DND-41 (cell line): ENCODE results near the gene TMCC1.

Source experiments
- ATAC-seq: fragments of 200-7000 bp; cut with Tn5 transposase; 3 replicates; pipeline ENCODE4 v1.9.1; 2021; ENCODE audit warnings: low read depth; ENCODE audit not compliant: insufficient read depth
- DNase-seq: peaks from one replicate; pipeline ENCODE4 v3.0.0-alpha.2; 2020
- H2AFZ ChIP-seq: 2 replicates; pipeline ENCODE4 v1.6.0; 2012; ENCODE audit warnings: low read depth, low read length
- H3K27ac ChIP-seq: 2 replicates; pipeline ENCODE4 v1.5.1; 2012; ENCODE audit warnings: low read length, inconsistent platforms
- H3K27me3 ChIP-seq: fragments of 200-600 bp; sonication (generic); 2 replicates; pipeline ENCODE4 v1.6.0; 2012; ENCODE audit warnings: low read length, mild to moderate bottlenecking, inconsistent platforms; ENCODE audit not compliant: insufficient read depth, poor library complexity
- H3K36me3 ChIP-seq: 2 replicates; pipeline ENCODE4 v1.5.1; 2012; ENCODE audit warnings: low read length, inconsistent platforms; ENCODE audit not compliant: insufficient read depth
- H3K4me1 ChIP-seq: 2 replicates; pipeline ENCODE4 v1.5.1; 2012; ENCODE audit warnings: mild to moderate bottlenecking, low read length; ENCODE audit not compliant: insufficient read depth
- H3K4me2 ChIP-seq: 2 replicates; pipeline ENCODE4 v1.6.0; 2012; ENCODE audit warnings: mild to moderate bottlenecking, moderate library complexity, low read length, inconsistent platforms; ENCODE audit not compliant: insufficient read depth
- H3K4me3 ChIP-seq, 2 experiments: fragments of 200-600 bp in 1 of 2; shearing (Covaris generic) in 1 of 2; 2 replicates each; pipeline ENCODE4 v1.5.1; 2012 to 2016; ENCODE audit warnings: inconsistent platforms in 2 of 2, low read length in 2 of 2, mild to moderate bottlenecking in 2 of 2, low read depth in 1 of 2, moderate library complexity in 1 of 2
- H3K79me2 ChIP-seq: 2 replicates; pipeline ENCODE4 v1.6.0; 2012; ENCODE audit warnings: low read length, inconsistent platforms; ENCODE audit not compliant: insufficient read depth
- H3K9ac ChIP-seq: 2 replicates; pipeline ENCODE4 v1.6.0; 2012; ENCODE audit warnings: low read depth, mild to moderate bottlenecking, inconsistent platforms, low read length, moderate library complexity
- H3K9me3 ChIP-seq: 2 replicates; pipeline ENCODE4 v1.5.1; 2012; ENCODE audit warnings: low read length, moderate library complexity, mild to moderate bottlenecking, inconsistent platforms; ENCODE audit not compliant: insufficient read depth, severe bottlenecking
- H4K20me1 ChIP-seq: 2 replicates; pipeline ENCODE4 v1.6.0; 2012; ENCODE audit warnings: low read length; ENCODE audit not compliant: insufficient read depth
- EZH2 ChIP-seq: IDR thresholded peaks from 3 replicates; pipeline ENCODE4 v1.6.1; 2012; ENCODE audit warnings: borderline replicate concordance, low read depth, mild to moderate bottlenecking, moderate library complexity, low read length, inconsistent platforms; ENCODE audit not compliant: severe bottlenecking
- TF ChIP-seq, protein P1 (sequence below): IDR thresholded peaks from 2 replicates; pipeline ENCODE4 v1.5.1; 2012; ENCODE audit warnings: borderline replicate concordance, low read length, moderate library complexity, mild to moderate bottlenecking; ENCODE audit not compliant: poor library complexity, severe bottlenecking; ENCODE audit errors: extremely low read depth

The TMCC1 gene

DNA sequence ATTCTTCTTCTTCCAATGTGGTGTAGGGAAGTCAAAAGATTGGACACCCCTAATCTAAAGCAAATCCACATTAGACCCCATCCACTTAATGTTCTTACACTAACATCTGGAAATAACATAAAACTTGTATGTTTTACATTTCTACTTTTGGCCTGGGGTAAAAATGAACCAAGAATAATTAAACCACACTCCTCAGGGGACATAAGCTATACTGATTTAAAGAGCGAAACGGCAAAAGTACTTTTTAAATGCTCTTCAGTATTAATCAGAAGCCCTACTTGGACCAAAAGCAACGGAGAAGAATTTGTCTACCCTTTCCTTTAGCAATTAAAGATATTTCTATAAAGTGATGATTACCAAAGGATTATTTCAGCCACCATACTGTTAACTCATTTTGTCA, 123.9 kb downstream of the TMCC1 start:
- Histone ChIP-seq H3K27ac (no peak overlapping the region), H3K4me1 (no peaks in the 10 kb centered on the region), H2AFZ (no peak overlapping the region), H4K20me1 (no peaks in the 10 kb centered on the region), H3K79me2 (peaks cover 9% of the 10 kb centered on the region; the same call in 1 of the 2 replicates), H3K4me3 (no peak overlapping the region), H3K36me3 (no peaks in the 10 kb centered on the region), H3K4me2 (no peak overlapping the region), H3K9me3 (no peaks in the 10 kb centered on the region), H3K27me3 (no peaks in the 10 kb centered on the region), H3K9ac (no peak overlapping the region)
- ATAC-seq (no peak), DNase-seq (no peak)
- TF ChIP-seq, protein P1, sequence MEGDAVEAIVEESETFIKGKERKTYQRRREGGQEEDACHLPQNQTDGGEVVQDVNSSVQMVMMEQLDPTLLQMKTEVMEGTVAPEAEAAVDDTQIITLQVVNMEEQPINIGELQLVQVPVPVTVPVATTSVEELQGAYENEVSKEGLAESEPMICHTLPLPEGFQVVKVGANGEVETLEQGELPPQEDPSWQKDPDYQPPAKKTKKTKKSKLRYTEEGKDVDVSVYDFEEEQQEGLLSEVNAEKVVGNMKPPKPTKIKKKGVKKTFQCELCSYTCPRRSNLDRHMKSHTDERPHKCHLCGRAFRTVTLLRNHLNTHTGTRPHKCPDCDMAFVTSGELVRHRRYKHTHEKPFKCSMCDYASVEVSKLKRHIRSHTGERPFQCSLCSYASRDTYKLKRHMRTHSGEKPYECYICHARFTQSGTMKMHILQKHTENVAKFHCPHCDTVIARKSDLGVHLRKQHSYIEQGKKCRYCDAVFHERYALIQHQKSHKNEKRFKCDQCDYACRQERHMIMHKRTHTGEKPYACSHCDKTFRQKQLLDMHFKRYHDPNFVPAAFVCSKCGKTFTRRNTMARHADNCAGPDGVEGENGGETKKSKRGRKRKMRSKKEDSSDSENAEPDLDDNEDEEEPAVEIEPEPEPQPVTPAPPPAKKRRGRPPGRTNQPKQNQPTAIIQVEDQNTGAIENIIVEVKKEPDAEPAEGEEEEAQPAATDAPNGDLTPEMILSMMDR, result no peak
- TF ChIP-seq EZH2, result no peak

DNA sequence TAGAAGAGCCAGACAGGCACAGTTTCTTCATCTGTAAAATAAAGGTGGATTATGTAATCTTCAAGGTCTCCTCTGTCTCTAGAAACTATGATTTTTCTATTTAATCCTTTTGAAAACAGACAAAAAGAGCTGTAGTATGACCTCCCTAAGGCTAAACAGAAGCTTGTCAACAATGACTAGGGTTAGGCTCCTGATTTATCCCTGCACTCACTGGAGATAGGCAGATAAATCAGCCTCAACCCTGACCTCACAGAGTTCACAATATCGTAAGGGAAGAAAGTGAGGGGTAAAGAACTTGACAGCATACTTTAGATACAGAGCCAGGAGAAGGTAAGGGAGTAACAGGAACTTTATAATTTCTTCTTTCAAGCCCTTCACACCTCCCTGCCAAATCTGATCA, 124.8 kb downstream of the TMCC1 start:
- DNase-seq, result no peak
- TF ChIP-seq, protein P1, result no peak
- no peak for TF ChIP-seq EZH2
- H2AFZ ChIP-seq, result no peak overlapping the region

DNA sequence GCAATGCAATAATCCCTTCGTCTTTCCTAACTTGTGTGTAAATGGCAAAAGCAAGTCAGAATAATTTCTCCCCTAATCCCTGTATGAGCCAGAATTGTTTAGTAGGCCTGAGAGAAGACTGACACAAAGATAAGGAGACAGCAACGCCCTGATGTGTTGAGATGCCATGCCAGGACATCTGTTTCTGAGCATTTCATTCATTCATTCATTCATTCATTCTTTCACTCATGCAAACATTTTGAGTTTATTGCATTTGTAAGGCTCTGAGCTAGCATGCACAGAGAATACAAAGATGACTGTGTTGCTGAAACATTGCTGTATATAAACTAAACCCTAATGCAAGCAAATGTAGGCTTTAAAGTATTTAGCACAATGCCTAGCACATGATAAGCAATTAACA, 127.4 kb downstream of the TMCC1 start:
- no peak overlapping the region for H2AFZ ChIP-seq
- H3K36me3 ChIP-seq, result no peaks in the 10 kb centered on the region
- no peaks in the 10 kb centered on the region for H3K27me3 ChIP-seq
- no peak for DNase-seq
- no peak overlapping the region for H3K4me3 ChIP-seq
- no peak overlapping the region for H3K9ac ChIP-seq
- H3K4me2 ChIP-seq, result no peak overlapping the region
- H3K79me2 ChIP-seq, result peaks cover 5% of the 10 kb centered on the region; the same call in 1 of the 2 replicates
- H3K9me3 ChIP-seq, result no peaks in the 10 kb centered on the region
- H4K20me1 ChIP-seq, result no peaks in the 10 kb centered on the region
- no peak overlapping the region for H3K27ac ChIP-seq
- no peaks in the 10 kb centered on the region for H3K4me1 ChIP-seq
- TF ChIP-seq EZH2, result no peak
- TF ChIP-seq, protein P1, result no peak
- no peak for ATAC-seq

More for the DNA sequence above, 124.8 kb downstream of the TMCC1 start:
- no peak for ATAC-seq
- Histone ChIP-seq H4K20me1 (no peaks in the 10 kb centered on the region), H3K79me2 (peaks cover 9% of the 10 kb centered on the region; the same call in 1 of the 2 replicates), H3K27me3 (no peaks in the 10 kb centered on the region), H3K9ac (no peak overlapping the region), H3K4me3 (no peak overlapping the region), H3K36me3 (no peaks in the 10 kb centered on the region), H3K9me3 (no peaks in the 10 kb centered on the region), H3K4me2 (no peak overlapping the region), H3K4me1 (no peaks in the 10 kb centered on the region), H3K27ac (no peak overlapping the region)

DNA sequence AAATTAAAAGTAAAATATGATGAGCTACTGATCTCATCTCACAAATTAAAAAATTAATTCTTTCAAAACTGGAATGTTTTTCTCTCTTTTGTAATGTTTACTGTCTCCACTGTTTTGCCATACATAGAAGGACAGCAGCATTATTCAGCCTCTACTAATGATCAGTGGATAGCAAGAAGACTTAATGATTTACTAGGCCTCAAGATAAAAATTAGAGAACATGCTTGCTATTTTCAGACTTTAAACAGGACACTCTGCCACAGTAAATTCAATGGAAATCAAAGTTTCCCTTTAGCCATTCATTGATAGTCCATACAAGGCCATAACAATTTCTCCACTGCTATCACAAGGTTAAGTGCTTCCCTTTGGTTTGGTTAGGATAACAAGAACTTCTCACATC, 129.4 kb downstream of the TMCC1 start:
- no peak for DNase-seq
- Histone ChIP-seq H3K9ac (no peak overlapping the region), H2AFZ (no peak overlapping the region), H3K27me3 (no peaks in the 10 kb centered on the region), H3K36me3 (no peaks in the 10 kb centered on the region), H4K20me1 (no peaks in the 10 kb centered on the region), H3K79me2 (peaks cover 5% of the 10 kb centered on the region; the same call in 1 of the 2 replicates), H3K4me2 (no peak overlapping the region), H3K4me1 (no peaks in the 10 kb centered on the region), H3K4me3 (no peak overlapping the region), H3K9me3 (no peaks in the 10 kb centered on the region), H3K27ac (no peak overlapping the region)
- no peak for ATAC-seq
- TF ChIP-seq, protein P1, result no peak
- no peak for TF ChIP-seq EZH2
